HUES48 (cell line): ENCODE measurements around the gene ZNF260.
"Not testable (repeated sequence)": the region's sequence is repeated elsewhere in the genome, so short reads cannot be mapped to it uniquely, and the experiment has no call there.

Experiments used
- H3K27ac ChIP-seq: one replicate; pipeline ENCODE4 v1.7.0; 2013; ENCODE audit warnings: low read depth, low read length, inconsistent platforms
- H3K27me3 ChIP-seq: 2 replicates; pipeline ENCODE4 v1.6.1; 2013; ENCODE audit warnings: mild to moderate bottlenecking, low read length; ENCODE audit not compliant: control insufficient read depth, insufficient read depth
- H3K36me3 ChIP-seq: 2 replicates; pipeline ENCODE4 v1.6.1; 2013; ENCODE audit warnings: low read length; ENCODE audit not compliant: control insufficient read depth, insufficient read depth
- H3K4me1 ChIP-seq: 2 replicates; pipeline ENCODE4 v1.6.1; 2013; ENCODE audit warnings: mild to moderate bottlenecking, low read length; ENCODE audit not compliant: control insufficient read depth, insufficient read depth
- H3K4me3 ChIP-seq: 2 replicates; pipeline ENCODE4 v1.5.1; 2013; ENCODE audit warnings: mild to moderate bottlenecking, low read depth, low read length
- H3K9ac ChIP-seq: 2 replicates; pipeline ENCODE4 v1.6.1; 2013; ENCODE audit warnings: mild to moderate bottlenecking, low read depth, low read length, moderate library complexity
- H3K9me3 ChIP-seq: 2 replicates; pipeline ENCODE4 v1.6.1; 2013; ENCODE audit warnings: low read length; ENCODE audit not compliant: control insufficient read depth, insufficient read depth

Gene ZNF260

DNA sequence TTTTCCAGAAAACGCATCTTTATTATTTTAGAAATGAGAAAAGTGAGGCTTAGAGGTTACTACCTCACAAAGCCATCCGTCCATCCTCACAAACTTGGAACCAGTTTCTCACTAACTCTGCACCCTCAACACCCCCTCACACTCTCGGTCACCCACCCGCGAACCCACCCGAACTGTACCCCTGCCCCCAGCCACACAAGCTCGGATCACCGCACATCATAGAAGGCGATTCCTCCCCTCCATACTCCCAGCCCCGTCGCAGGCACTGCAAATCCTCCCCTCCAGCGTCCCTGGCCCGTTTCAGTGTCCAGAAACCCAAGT, 238 bp downstream of the ZNF260 start:
- Histone ChIP-seq H3K4me3 (peak overlapping the region; percentile 87), H3K36me3 (peaks cover 19% of the 10 kb centered on the region), H3K9ac (peak overlapping the region; percentile 97), H3K27me3 (no peaks in the 10 kb centered on the region), H3K27ac (peak overlapping the region; percentile 95), H3K4me1 (peaks cover 8% of the 10 kb centered on the region), H3K9me3 (peaks cover 15% of the 10 kb centered on the region)

DNA sequence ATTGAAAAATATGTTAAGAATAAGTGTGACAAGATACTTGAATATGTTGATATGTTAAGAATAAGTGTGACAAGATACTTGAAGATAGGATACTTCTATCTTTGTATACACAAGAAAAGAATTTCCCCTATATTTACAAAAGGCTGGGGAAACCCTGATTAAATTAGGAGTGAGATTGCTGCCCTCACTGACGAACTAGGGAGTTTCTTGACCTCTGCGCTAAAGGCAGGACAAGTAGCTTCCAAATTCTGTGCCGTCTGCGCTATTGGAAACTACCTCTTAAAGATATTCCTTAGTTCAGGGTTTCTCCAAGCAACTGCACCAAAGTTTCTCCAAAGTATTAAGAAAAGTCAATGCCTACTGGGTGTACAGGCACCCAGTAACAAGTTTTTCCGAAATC, 730 bp downstream of the ZNF260 start:
- peaks cover 18% of the 10 kb centered on the region for H3K9me3 ChIP-seq
- no peaks in the 10 kb centered on the region for H3K27me3 ChIP-seq
- H3K4me1 ChIP-seq: peaks cover 8% of the 10 kb centered on the region
- H3K9ac ChIP-seq: peak overlapping the region; percentile 97
- peaks cover 24% of the 10 kb centered on the region for H3K36me3 ChIP-seq
- peak overlapping the region; percentile 95 for H3K27ac ChIP-seq
- H3K4me3 ChIP-seq: peak overlapping the region; percentile 87

DNA sequence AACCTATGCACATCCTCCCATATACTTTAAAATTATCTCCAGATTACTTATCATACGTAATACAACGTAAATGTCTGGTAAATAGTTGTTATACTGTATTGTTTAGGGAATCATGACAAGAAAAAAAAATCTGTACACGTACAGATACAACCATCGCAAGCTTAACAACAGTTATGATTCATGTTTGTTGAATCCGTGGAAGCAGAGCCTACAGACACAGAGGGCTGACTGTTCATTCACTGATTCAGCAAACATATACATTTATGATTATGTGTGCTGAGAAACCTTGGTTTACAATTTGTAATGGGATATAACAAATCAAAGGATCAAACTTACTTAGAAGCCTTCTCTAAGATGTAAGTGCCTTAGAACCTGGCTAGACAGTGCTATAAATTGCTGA, 1.5 kb downstream of the ZNF260 start:
- Histone ChIP-seq H3K4me3 (peak overlapping the region; percentile 87), H3K4me1 (peaks cover 8% of the 10 kb centered on the region), H3K27ac (no peak overlapping the region), H3K36me3 (peaks cover 27% of the 10 kb centered on the region), H3K9me3 (peaks cover 18% of the 10 kb centered on the region), H3K27me3 (no peaks in the 10 kb centered on the region), H3K9ac (no peak overlapping the region)

DNA sequence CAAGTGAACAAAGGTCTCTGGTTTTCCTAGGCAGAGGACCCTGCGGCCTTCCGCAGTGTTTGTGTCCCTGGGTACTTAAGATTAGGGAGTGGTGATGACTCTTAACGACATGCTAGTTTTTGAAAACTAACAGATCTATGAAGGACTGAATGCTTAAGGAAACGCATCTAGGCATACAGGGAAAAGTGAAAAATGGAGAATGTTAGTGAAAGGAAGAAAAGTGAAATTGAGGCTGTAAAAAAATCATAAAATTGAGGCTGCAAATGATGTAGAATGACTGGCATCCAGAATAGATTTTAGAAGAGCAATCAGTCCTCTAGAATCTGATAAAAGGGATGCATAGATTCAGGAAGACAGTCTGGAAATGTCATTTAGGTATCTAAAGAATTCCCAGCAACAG, 3.5 kb downstream of the ZNF260 start:
- Histone ChIP-seq H3K36me3 (peaks cover 43% of the 10 kb centered on the region), H3K9ac (no peak overlapping the region), H3K4me3 (no peak overlapping the region), H3K27me3 (no peaks in the 10 kb centered on the region), H3K4me1 (peaks cover 8% of the 10 kb centered on the region), H3K27ac (no peak overlapping the region), H3K9me3 (peaks cover 28% of the 10 kb centered on the region)

DNA sequence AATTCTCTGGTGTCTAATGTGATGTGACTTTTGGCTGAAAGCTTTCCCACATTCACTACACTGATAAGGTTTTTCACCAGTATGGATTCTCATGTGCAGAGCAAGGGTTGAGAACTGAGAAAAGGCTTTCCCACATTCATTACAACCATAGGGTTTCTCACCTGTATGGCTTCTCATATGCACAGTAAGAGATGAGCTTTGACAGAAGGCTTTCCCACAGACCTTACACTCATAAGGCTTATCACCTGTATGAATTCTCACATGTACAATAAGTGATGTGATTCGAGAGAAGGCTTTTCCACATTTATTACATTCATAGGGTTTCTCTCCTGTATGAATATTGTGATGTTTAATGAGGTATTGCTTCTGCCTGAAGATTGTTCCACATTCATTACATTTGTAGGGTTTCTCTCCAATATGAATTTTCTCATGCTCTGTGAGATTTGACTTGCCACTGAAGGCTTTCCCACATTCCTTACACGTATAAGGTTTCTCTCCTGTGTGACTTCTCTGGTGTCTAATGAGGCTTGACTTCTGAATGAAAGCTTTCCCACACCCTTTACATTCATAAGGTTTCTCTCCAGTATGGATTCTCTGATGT, 14.0 kb downstream of the ZNF260 start:
- no peaks in the 10 kb centered on the region for H3K4me1 ChIP-seq
- H3K27ac ChIP-seq: no peak overlapping the region
- H3K4me3 ChIP-seq: peak overlapping the region; percentile 2; the same call in 1 of the 2 replicates
- peaks cover 95% of the 10 kb centered on the region for H3K9me3 ChIP-seq
- no peaks in the 10 kb centered on the region for H3K27me3 ChIP-seq
- H3K36me3 ChIP-seq: peaks cover 75% of the 10 kb centered on the region
- H3K9ac ChIP-seq: no peak overlapping the region

DNA sequence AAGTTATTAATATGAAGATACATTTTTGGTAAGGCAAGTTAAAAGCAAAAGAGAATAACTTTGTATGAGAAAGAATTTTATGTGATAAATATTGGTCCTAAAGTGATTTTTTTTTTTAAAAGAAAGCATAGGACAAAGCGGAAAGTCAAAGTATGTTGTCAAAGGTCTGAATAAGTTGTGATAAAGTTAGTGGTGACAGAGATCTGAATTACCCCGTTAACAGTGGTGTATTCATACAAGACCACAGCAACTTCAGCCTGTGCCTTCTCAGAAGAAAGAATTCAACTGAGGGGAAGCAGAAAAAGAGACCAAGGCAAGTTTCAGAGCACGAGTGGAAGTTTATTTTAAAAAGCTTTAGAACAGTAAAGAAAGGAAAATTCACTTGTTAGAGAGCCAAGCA, 19.7 kb downstream of the ZNF260 start:
- Histone ChIP-seq H3K27me3 (no peaks in the 10 kb centered on the region), H3K36me3 (peaks cover 17% of the 10 kb centered on the region), H3K9me3 (peaks cover 60% of the 10 kb centered on the region), H3K4me3 (no peak overlapping the region), H3K27ac (no peak overlapping the region), H3K9ac (no peak overlapping the region), H3K4me1 (no peaks in the 10 kb centered on the region)

DNA sequence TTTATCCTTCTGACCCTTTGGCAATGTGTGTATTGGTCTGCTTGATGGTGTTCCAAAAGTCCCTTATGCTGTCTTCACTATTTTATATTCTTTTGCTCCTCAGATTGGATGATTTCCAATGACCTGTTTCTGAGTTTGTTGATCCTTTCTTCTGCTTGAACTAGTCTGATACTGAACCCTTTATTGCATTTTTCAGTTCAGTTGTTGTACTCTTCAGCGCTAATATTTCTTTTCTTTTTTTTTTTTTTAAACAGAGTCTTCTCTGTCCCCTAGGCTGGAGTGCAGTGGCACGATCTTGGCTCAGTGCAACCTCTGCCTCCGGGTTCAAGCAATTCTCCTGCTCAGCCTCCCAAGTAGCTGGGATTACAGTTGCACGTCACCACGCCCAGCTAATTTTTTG, 26.1 kb downstream of the ZNF260 start:
- H3K36me3 ChIP-seq: no peaks in the 10 kb centered on the region
- H3K4me3 ChIP-seq: no peak overlapping the region
- no peak overlapping the region for H3K9ac ChIP-seq
- H3K9me3 ChIP-seq: peaks cover 37% of the 10 kb centered on the region
- H3K27me3 ChIP-seq: no peaks in the 10 kb centered on the region
- H3K27ac ChIP-seq: no peak overlapping the region
- H3K4me1 ChIP-seq: no peaks in the 10 kb centered on the region

DNA sequence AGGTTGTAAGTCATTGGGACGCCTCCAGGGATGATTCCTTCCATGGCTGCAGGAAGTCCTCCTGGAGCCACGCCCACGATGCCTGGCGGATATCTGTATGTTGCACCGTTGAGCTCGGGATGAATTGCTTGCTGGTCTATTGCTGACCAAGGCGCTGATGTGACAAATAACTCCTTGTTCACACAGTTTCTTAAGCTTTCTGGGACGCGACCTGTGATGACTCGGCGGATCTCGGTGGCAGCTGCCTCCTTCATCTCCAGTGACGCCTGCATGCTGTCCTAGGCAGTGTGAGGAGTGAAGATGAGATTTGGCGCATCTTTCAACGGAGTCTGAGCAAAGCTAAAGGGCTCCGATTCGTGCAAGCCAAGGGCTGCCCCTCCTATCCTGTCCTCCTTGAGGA, 31.1 kb downstream of the ZNF260 start:
- H3K27ac ChIP-seq: no peak overlapping the region
- no peak overlapping the region for H3K9ac ChIP-seq
- no peaks in the 10 kb centered on the region for H3K27me3 ChIP-seq
- H3K9me3 ChIP-seq: peaks cover 49% of the 10 kb centered on the region
- no peak overlapping the region for H3K4me3 ChIP-seq
- no peaks in the 10 kb centered on the region for H3K4me1 ChIP-seq
- no peaks in the 10 kb centered on the region for H3K36me3 ChIP-seq

DNA sequence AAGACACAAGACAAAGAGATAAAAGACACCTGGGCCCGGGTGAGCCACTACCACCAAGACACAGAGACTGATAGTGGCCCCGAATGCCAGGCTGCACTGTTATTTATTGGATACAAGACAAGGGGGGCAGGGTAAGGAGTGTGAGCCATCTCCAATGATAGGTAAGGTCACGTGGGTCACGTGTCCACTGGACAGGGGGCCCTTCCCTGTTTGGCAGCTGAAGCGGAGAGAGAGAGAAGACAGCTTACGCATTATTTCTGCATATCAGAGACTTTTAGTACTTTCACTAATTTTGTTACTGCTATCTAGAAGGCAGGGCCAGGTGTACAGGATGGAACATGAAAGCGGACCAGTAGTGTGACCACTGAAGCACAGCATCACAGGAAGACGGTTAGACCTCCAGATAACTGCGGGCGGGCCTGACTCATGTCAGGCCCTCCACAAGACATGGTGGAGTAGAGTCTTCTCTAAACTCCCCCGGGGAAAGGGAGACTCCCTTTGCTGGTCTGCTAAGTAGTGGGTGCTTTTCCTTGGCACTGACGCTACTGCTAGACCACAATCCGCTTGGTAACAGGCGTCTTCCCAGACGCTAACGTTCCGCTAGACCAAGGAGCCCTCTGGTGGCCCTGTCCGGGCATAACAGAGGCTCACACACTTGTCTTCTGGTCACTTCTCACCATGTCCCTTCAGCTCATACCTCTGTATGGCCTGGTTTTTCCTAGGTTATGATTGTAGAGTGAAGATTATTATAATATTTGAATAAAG, 35.2 kb downstream of the ZNF260 start:
- H3K27ac ChIP-seq, H3K36me3 ChIP-seq, H3K27me3 ChIP-seq, H3K9ac ChIP-seq, H3K4me1 ChIP-seq, H3K4me3 ChIP-seq: not testable (repeated sequence)
- H3K9me3 ChIP-seq: peaks cover 39% of the 10 kb centered on the region

DNA sequence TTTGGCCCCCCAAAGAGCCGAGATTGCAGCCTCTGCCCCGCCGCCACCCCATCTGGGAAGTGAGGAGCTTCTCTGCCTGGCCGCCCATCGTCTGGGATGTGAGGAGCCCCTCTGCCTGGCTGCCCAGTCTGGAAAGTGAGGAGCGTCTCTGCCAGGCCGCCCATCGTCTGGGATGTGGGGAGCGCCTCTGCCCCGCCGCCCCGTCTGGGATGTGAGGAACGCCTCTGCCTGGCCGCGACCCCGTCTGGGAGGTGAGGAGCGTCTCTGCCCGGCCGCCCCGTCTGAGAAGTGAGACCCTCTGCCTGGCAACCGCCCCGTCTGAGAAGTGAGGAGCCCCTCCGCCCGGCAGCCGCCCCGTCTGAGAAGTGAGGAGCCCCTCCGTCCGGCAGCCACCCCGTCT, 37.2 kb downstream of the ZNF260 start:
- H3K27ac ChIP-seq, H3K4me3 ChIP-seq, H3K9ac ChIP-seq, H3K36me3 ChIP-seq, H3K27me3 ChIP-seq, H3K4me1 ChIP-seq: not testable (repeated sequence)
- H3K9me3 ChIP-seq: peaks cover 21% of the 10 kb centered on the region

DNA sequence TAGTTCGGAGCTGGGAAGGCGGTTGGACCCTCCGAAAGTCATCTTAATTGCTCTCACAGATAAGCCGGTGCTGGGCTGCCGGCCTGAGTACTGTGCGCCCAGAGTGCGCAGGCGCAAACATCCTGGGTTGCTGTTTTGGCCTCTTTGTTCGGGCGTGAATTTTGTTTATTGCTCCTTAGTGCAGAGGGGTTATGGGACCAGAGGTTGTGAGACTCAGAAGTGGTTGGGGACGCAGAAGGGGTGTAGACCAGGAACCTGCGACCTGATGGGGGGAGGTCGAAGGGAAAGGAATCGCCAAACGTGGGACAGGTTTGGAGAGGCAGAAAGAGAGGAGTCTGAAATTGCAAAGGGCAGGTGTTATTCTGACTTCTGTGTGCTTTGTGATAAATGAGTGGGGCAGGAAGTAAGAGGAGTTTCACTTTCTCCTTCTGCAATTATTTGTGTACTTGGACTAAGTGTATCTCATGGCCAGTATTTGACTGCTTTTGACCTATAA, 38.1 kb downstream of the ZNF260 start:
- no peaks in the 10 kb centered on the region for H3K4me1 ChIP-seq
- H3K36me3 ChIP-seq: no peaks in the 10 kb centered on the region
- H3K9ac ChIP-seq: peak overlapping the region; percentile 98
- peak overlapping the region; percentile 96 for H3K27ac ChIP-seq
- H3K4me3 ChIP-seq: peak overlapping the region; percentile 89
- no peaks in the 10 kb centered on the region for H3K27me3 ChIP-seq
- peaks cover 17% of the 10 kb centered on the region for H3K9me3 ChIP-seq
